HepG2 (cell line): Measurements from ENCODE around the gene BRPF1. TPM values are rescaled to one million over a fixed set of nuclear protein-coding genes. Genes with fewer than 3 reads are reported as not detected.

Source experiments
- DZIP1 ChIP-seq: sonication (generic); formaldehyde crosslinking; IDR thresholded peaks from 2 replicates; pipeline ENCODE4 v1.5.0; 2020; ENCODE audit warnings: mild to moderate bottlenecking, missing genetic modification reagents
- FOXM1 ChIP-seq: sonication (generic); formaldehyde crosslinking; IDR thresholded peaks from 2 replicates; pipeline ENCODE4 v1.5.0; 2020; ENCODE audit warnings: missing genetic modification reagents
- IKZF4 ChIP-seq: sonication (generic); formaldehyde crosslinking; IDR thresholded peaks from 2 replicates; pipeline ENCODE4 v1.5.1; 2020; ENCODE audit warnings: borderline replicate concordance, mild to moderate bottlenecking, low read depth, missing genetic modification reagents; ENCODE audit errors: not compliant biosample characterization
- KLF13 ChIP-seq: sonication (generic); formaldehyde crosslinking; IDR thresholded peaks from 2 replicates; pipeline ENCODE4 v1.4.0; 2020; ENCODE audit warnings: mild to moderate bottlenecking, missing genetic modification reagents
- NCOA1 ChIP-seq: sonication (generic); formaldehyde crosslinking; IDR thresholded peaks from 2 replicates; pipeline ENCODE4 v1.9.0; 2021; ENCODE audit warnings: missing genetic modification reagents
- PLRG1 ChIP-seq: fragments of 450-650 bp; conservative IDR thresholded peaks from 2 replicates; pipeline ENCODE4 v1.6.1; 2016
- SALL1 ChIP-seq: sonication (generic); formaldehyde crosslinking; IDR thresholded peaks from 2 replicates; pipeline ENCODE4 v1.8.0; 2022; ENCODE audit warnings: mild to moderate bottlenecking, missing genetic modification reagents
- SNAPC4 ChIP-seq: sonication (generic); formaldehyde crosslinking; IDR thresholded peaks from 2 replicates; pipeline ENCODE4 v1.4.0; 2020; ENCODE audit warnings: mild to moderate bottlenecking, missing genetic modification reagents
- UBTF ChIP-seq: sonication (generic); formaldehyde crosslinking; IDR thresholded peaks from 2 replicates; pipeline ENCODE4 v1.4.0; 2020; ENCODE audit warnings: mild to moderate bottlenecking, missing genetic modification reagents
- ZEB1 ChIP-seq: IDR thresholded peaks from 2 replicates; pipeline ENCODE4 v1.6.1; 2012; ENCODE audit warnings: mild to moderate bottlenecking, low read depth, inconsistent platforms; ENCODE audit not compliant: insufficient replicate concordance
- ZNF20 ChIP-seq: sonication (generic); formaldehyde crosslinking; IDR thresholded peaks from 2 replicates; pipeline ENCODE4 v1.4.0; 2020; ENCODE audit warnings: mild to moderate bottlenecking, moderate library complexity, missing genetic modification reagents
- ZNF24 ChIP-seq: fragments of 450-650 bp; IDR thresholded peaks from 2 replicates; pipeline ENCODE4 v1.6.1; 2017; ENCODE audit warnings: antibody characterized with exemption, mild to moderate bottlenecking
- ZNF251 ChIP-seq: sonication (generic); formaldehyde crosslinking; IDR thresholded peaks from 2 replicates; pipeline ENCODE4 v1.9.0; 2021; ENCODE audit warnings: mild to moderate bottlenecking, missing genetic modification reagents
- ZNF343 ChIP-seq: sonication (generic); formaldehyde crosslinking; IDR thresholded peaks from 2 replicates; pipeline ENCODE4 v1.4.0; 2020; ENCODE audit warnings: mild to moderate bottlenecking, missing genetic modification reagents
- ZNF629 ChIP-seq: sonication (generic); formaldehyde crosslinking; conservative IDR thresholded peaks from 2 replicates; pipeline ENCODE4 v1.5.0; 2020; ENCODE audit warnings: missing genetic modification reagents
- ZNF782 ChIP-seq: sonication (generic); formaldehyde crosslinking; IDR thresholded peaks from 2 replicates; pipeline ENCODE4 v1.4.0; 2020; ENCODE audit warnings: missing genetic modification reagents, mild to moderate bottlenecking, borderline replicate concordance
- polyA plus RNA-seq, 8 experiments: library from polyadenylated mRNA; depleted of rRNA in 3 of 8; stranded (reverse) in 7 of 8; unstranded in 1 of 8; fragments of >200 nt; fragmentation: Illumina TruSeq in 4 of 8; extraction: Trizol in 4 of 8; gene quantifications; 2 replicates each; pipeline versions ENCODE4 v1.2.1 to v1.2.3, GENCODE V29; 2011 to 2016; ENCODE audit warnings: low read depth in 4 of 8, missing spikeins in 1 of 8, mixed read lengths in 1 of 8; ENCODE audit not compliant: insufficient read depth in 1 of 8
- total RNA-seq, 5 experiments: library from RNA; depleted of rRNA; stranded (reverse); fragments of >200 nt; fragmentation: Illumina TruSeq; extraction: Trizol; gene quantifications; 2 replicates each; pipeline ENCODE4 v1.2.3, GENCODE V29; 2016; ENCODE audit warnings: low read depth in 1 of 5
- TF ChIP-seq, protein P1 (sequence below): sonication (generic); formaldehyde crosslinking; IDR thresholded peaks from 2 replicates; pipeline ENCODE4 v1.5.1; 2020; ENCODE audit warnings: missing genetic modification reagents, mild to moderate bottlenecking, borderline replicate concordance

The BRPF1 gene
- total and polyA plus RNA-seq, 2 of the 13 experiments (the other 11 are each of a cell fraction or from before 2014, with no cell fraction given) = 7.3 to 10.0 TPM

- TF ChIP-seq SALL1 (peak; percentile 50; the same call in 1 of the 2 replicates), UBTF (CRISPR knock-in tag) (peak; percentile 88), ZEB1 (no peak), ZNF24 (no peak), IKZF4 (no peak), NCOA1 (CRISPR knock-in tag) (no peak), SNAPC4 (CRISPR knock-in tag) (no peak), PLRG1 (no peak), ZNF782 (CRISPR knock-in tag) (no peak), ZNF629 (CRISPR knock-in tag) (0 out of 2 replicates have a peak, but pooled peaks have one; percentile 93), ZNF343 (no peak), ZNF251 (CRISPR knock-in tag) (no peak), DZIP1 (CRISPR knock-in tag) (no peak; the same call in 1 of the 2 replicates), ZNF20 (CRISPR knock-in tag) (no peak), FOXM1 (CRISPR knock-in tag) (no peak), KLF13 (CRISPR knock-in tag) (no peak)
- TF ChIP-seq, protein P1, sequence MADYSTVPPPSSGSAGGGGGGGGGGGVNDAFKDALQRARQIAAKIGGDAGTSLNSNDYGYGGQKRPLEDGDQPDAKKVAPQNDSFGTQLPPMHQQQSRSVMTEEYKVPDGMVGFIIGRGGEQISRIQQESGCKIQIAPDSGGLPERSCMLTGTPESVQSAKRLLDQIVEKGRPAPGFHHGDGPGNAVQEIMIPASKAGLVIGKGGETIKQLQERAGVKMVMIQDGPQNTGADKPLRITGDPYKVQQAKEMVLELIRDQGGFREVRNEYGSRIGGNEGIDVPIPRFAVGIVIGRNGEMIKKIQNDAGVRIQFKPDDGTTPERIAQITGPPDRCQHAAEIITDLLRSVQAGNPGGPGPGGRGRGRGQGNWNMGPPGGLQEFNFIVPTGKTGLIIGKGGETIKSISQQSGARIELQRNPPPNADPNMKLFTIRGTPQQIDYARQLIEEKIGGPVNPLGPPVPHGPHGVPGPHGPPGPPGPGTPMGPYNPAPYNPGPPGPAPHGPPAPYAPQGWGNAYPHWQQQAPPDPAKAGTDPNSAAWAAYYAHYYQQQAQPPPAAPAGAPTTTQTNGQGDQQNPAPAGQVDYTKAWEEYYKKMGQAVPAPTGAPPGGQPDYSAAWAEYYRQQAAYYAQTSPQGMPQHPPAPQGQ (CRISPR knock-in tag) = no peak
Measured at GRCh38 chr3:9769426-9770275, 38.1 kb downstream of the BRPF1 start, which contains the start of gene CAMK1 (continued).
